IMR-90 (cell line): ENCODE data around the gene CRYGS.

Experiments
- RAD21 ChIP-seq: IDR thresholded peaks from 2 replicates; pipeline ENCODE4 v1.6.1; 2012; ENCODE audit warnings: low read length, improper control_type of control experiment
- TF ChIP-seq, protein P1 (sequence below): conservative IDR thresholded peaks from 2 replicates; pipeline ENCODE4 v1.5.1; 2012; ENCODE audit warnings: mild to moderate bottlenecking, low read depth, low read length, improper control_type of control experiment

DNA sequence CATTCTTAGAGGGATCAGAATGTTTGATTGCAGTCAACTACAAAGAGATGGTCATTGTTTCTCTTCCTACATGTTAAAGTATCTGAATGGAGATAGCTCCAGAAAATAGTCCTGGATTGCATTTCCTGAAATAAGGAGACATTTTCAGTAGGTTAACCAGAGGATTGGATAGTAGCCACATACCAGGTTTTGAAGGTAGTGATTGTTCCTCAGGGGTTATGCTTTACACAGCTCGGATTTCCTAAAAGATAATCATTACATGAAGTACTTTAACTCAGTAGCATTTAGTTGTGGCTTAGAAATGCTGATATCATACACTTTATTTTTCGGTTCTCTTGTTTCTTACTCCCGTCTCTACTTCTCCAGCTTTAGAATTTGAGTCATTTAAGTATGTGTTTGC, 36.6 kb upstream of the CRYGS start:
- TF ChIP-seq, protein P1, sequence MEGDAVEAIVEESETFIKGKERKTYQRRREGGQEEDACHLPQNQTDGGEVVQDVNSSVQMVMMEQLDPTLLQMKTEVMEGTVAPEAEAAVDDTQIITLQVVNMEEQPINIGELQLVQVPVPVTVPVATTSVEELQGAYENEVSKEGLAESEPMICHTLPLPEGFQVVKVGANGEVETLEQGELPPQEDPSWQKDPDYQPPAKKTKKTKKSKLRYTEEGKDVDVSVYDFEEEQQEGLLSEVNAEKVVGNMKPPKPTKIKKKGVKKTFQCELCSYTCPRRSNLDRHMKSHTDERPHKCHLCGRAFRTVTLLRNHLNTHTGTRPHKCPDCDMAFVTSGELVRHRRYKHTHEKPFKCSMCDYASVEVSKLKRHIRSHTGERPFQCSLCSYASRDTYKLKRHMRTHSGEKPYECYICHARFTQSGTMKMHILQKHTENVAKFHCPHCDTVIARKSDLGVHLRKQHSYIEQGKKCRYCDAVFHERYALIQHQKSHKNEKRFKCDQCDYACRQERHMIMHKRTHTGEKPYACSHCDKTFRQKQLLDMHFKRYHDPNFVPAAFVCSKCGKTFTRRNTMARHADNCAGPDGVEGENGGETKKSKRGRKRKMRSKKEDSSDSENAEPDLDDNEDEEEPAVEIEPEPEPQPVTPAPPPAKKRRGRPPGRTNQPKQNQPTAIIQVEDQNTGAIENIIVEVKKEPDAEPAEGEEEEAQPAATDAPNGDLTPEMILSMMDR: no peak
- no peak for TF ChIP-seq RAD21
